OCI-LY3 (cell line): Measurements from ENCODE around the gene CREBBP.

Source experiments
- H2AFZ ChIP-seq: fragments of 200-600, 300-600 bp; shearing (Covaris generic); 2 replicates; pipeline ENCODE4 v1.6.0; 2014; ENCODE audit warnings: antibody characterized with exemption, low read depth, low read length
- H3K27ac ChIP-seq: fragments of 200-600, 300-600 bp; sonication (generic); 2 replicates; pipeline ENCODE4 v1.5.1; 2014; ENCODE audit warnings: mild to moderate bottlenecking, low read length, moderate library complexity, mixed read lengths
- H3K27me3 ChIP-seq: fragments of 200-600, 300-600 bp; sonication (generic); 2 replicates; pipeline ENCODE4 v1.6.1; 2014; ENCODE audit warnings: low read depth, low read length, mixed read lengths
- H3K36me3 ChIP-seq: fragments of 200-600, 300-600 bp; sonication (generic); replicated peaks from 2 replicates; pipeline ENCODE3; 2014; ENCODE audit warnings: low read depth, low read length, mixed read lengths
- H3K4me1 ChIP-seq: fragments of 300-600, 200-600 bp; sonication (generic); 2 replicates; pipeline ENCODE4 v1.6.1; 2014; ENCODE audit warnings: low read length, mixed read lengths
- H3K4me2 ChIP-seq: fragments of 200-600, 300-600 bp; sonication (generic); 2 replicates; pipeline ENCODE4 v1.6.1; 2014; ENCODE audit warnings: low read length, mixed read lengths
- H3K4me3 ChIP-seq: fragments of 300-600, 200-600 bp; sonication (generic); 2 replicates; pipeline ENCODE4 v1.5.1; 2014; ENCODE audit warnings: antibody characterized with exemption, mild to moderate bottlenecking, low read length, moderate library complexity
- H3K79me2 ChIP-seq: fragments of 300-600, 200-600 bp; shearing (Covaris generic); 2 replicates; pipeline ENCODE4 v1.6.1; 2014; ENCODE audit warnings: mild to moderate bottlenecking, low read length, mixed read lengths
- H3K9ac ChIP-seq: fragments of 300-600, 200-600 bp; shearing (Covaris generic); 2 replicates; pipeline ENCODE4 v1.6.0; 2014; ENCODE audit warnings: mild to moderate bottlenecking, low read length, moderate library complexity
- H3K9me3 ChIP-seq: fragments of 200-600, 300-600 bp; shearing (Covaris generic); 2 replicates; pipeline ENCODE4 v1.6.1; 2014; ENCODE audit warnings: low read length, mixed read lengths; ENCODE audit not compliant: insufficient read depth
- H4K20me1 ChIP-seq: fragments of 200-600, 300-600 bp; sonication (generic); 2 replicates; pipeline ENCODE4 v1.6.1; 2016; ENCODE audit warnings: low read length, mixed read lengths; ENCODE audit not compliant: insufficient read depth
- EZH2phosphoT487 ChIP-seq: fragments of 200-600 bp; shearing (Covaris generic); IDR thresholded peaks from 2 replicates; pipeline ENCODE4 v1.6.1; 2018; ENCODE audit warnings: antibody characterized with exemption, mixed run types, low read depth
- TF ChIP-seq, protein P1 (sequence below): fragments of 200-600, 300-600 bp; sonication (generic); IDR thresholded peaks from 2 replicates; pipeline ENCODE4 v1.5.1; 2014; ENCODE audit warnings: antibody characterized with exemption, low read length, low read depth

The CREBBP gene

GRCh38 chr16:3687792-3688191 lies 192.7 kb downstream of the CREBBP start:
- Histone ChIP-seq H3K4me3 (no peak overlapping the region), H2AFZ (no peak overlapping the region), H3K9ac (no peak overlapping the region), H3K9me3 (no peaks in the 10 kb centered on the region), H3K27ac (no peak overlapping the region), H3K4me1 (no peaks in the 10 kb centered on the region; the same call in 1 of the 2 replicates), H4K20me1 (no peaks in the 10 kb centered on the region), H3K27me3 (no peaks in the 10 kb centered on the region), H3K79me2 (peaks cover 13% of the 10 kb centered on the region), H3K4me2 (no peak overlapping the region), H3K36me3 (peaks cover 36% of the 10 kb centered on the region)
- TF ChIP-seq EZH2phosphoT487, result no peak

DNA sequence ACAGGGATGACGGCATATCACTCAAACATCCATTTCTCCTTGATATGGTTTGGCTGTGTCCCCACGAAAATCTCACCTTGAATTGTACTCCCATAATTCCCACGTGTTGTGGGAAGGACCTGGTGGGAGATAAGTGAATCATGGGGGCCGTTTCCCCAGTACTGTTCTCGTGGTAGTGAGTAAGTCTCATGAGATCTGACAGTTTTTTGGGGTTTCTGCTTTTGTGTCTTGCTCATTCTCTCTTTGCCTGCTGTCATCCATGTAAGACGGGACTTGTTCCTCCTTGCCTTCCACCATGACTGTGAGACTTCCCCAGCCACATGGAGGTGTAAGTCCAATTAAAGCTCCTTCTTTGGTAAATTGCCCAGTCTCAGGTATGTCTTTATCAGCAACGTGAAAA lies 193.5 kb downstream of the CREBBP start:
- no peak overlapping the region for H3K4me2 ChIP-seq
- peaks cover 11% of the 10 kb centered on the region for H3K79me2 ChIP-seq
- no peaks in the 10 kb centered on the region for H4K20me1 ChIP-seq
- no peak overlapping the region for H3K4me3 ChIP-seq
- H3K36me3 ChIP-seq, result peaks cover 37% of the 10 kb centered on the region
- no peaks in the 10 kb centered on the region for H3K27me3 ChIP-seq
- no peak overlapping the region for H3K9ac ChIP-seq
- H3K9me3 ChIP-seq, result no peaks in the 10 kb centered on the region
- H2AFZ ChIP-seq, result no peak overlapping the region
- no peaks in the 10 kb centered on the region; the same call in 1 of the 2 replicates for H3K4me1 ChIP-seq
- TF ChIP-seq, protein P1, sequence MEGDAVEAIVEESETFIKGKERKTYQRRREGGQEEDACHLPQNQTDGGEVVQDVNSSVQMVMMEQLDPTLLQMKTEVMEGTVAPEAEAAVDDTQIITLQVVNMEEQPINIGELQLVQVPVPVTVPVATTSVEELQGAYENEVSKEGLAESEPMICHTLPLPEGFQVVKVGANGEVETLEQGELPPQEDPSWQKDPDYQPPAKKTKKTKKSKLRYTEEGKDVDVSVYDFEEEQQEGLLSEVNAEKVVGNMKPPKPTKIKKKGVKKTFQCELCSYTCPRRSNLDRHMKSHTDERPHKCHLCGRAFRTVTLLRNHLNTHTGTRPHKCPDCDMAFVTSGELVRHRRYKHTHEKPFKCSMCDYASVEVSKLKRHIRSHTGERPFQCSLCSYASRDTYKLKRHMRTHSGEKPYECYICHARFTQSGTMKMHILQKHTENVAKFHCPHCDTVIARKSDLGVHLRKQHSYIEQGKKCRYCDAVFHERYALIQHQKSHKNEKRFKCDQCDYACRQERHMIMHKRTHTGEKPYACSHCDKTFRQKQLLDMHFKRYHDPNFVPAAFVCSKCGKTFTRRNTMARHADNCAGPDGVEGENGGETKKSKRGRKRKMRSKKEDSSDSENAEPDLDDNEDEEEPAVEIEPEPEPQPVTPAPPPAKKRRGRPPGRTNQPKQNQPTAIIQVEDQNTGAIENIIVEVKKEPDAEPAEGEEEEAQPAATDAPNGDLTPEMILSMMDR, result no peak
- TF ChIP-seq EZH2phosphoT487, result no peak
- H3K27ac ChIP-seq, result no peak overlapping the region

GRCh38 chr16:3681206-3681605 lies 199.3 kb downstream of the CREBBP start:
- no peaks in the 10 kb centered on the region for H3K4me1 ChIP-seq
- no peak overlapping the region for H3K27ac ChIP-seq
- no peaks in the 10 kb centered on the region for H3K27me3 ChIP-seq
- no peaks in the 10 kb centered on the region for H3K9me3 ChIP-seq
- H3K4me2 ChIP-seq, result no peak overlapping the region
- no peak for TF ChIP-seq EZH2phosphoT487
- TF ChIP-seq, protein P1, result no peak
- H3K9ac ChIP-seq, result no peak overlapping the region
- H2AFZ ChIP-seq, result no peak overlapping the region
- no peak overlapping the region for H3K4me3 ChIP-seq
- H3K36me3 ChIP-seq, result peaks cover 31% of the 10 kb centered on the region
- no peaks in the 10 kb centered on the region for H3K79me2 ChIP-seq
- H4K20me1 ChIP-seq, result no peaks in the 10 kb centered on the region

DNA sequence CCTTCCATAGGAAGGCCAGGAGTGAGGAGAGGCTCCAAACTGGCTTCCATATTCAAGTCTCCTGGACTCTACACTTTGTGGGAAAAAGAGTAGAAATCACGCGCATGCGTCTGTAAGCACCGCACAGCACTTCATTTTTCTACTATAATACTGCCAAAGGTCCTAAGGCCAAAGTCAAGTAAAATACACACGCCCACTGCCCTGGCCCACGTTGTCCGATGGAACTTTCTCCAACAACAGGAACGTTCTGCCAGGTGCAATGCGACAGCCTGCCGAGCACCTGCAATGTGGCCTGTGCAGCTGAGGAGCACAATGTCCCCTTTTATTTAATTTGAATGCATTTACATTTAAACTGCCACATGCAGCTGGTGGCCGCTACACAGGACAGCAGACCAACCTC lies 202.5 kb downstream of the CREBBP start:
- Histone ChIP-seq H3K27me3 (no peaks in the 10 kb centered on the region), H3K4me3 (no peak overlapping the region), H3K27ac (no peak overlapping the region), H3K4me2 (no peak overlapping the region), H3K36me3 (peaks cover 40% of the 10 kb centered on the region), H3K9me3 (no peaks in the 10 kb centered on the region), H3K4me1 (no peaks in the 10 kb centered on the region), H4K20me1 (no peaks in the 10 kb centered on the region), H3K9ac (no peak overlapping the region), H2AFZ (no peak overlapping the region), H3K79me2 (no peaks in the 10 kb centered on the region)
- TF ChIP-seq, protein P1, result no peak
- TF ChIP-seq EZH2phosphoT487, result no peak
